ENCODE results near the gene SPRR4. TPM values are rescaled to one million over a fixed set of nuclear protein-coding genes. Genes with fewer than 3 reads are reported as not detected.

The SPRR4 gene
- total and polyA plus RNA-seq, 2 donors (not counting 3 experiments of a cell fraction or from before 2014, with no cell fraction given) = not detected

GRCh38 chr1:152951711-152952110 lies 18.7 kb upstream of the SPRR4 start:
- CTCF ChIA-PET = no interaction called here
- intact Hi-C loops (cut with micrococcal nuclease) = no loop called here
- dilution Hi-C loops (cut with MboI; ENCODE audit: extremely low pct_ligation_motif_present, low sequenced_read_pairs) = no loop called here
- H3K9me3 ChIP-seq (replicated peaks; ENCODE audit: control insufficient read depth, insufficient read depth, low read length) = no peaks in the 10 kb centered on the region
- no peaks in the 10 kb centered on the region for H3K27me3 ChIP-seq (ENCODE audit: control insufficient read depth in 2 of 2, insufficient read depth in 2 of 2, low read length in 2 of 2)
- H3K9ac ChIP-seq (replicated peaks; ENCODE audit: extremely low read depth, insufficient read depth, low read length) = no peak overlapping the region
- H3K4me2 ChIP-seq (ENCODE audit: insufficient read depth, low read length) = no peak overlapping the region
- no peak overlapping the region for H3K27ac ChIP-seq (ENCODE audit: insufficient read depth, low read depth, low read length)
- no peaks in the 10 kb centered on the region for H3K36me3 ChIP-seq (ENCODE audit: control insufficient read depth in 2 of 2, extremely low read depth in 1 of 2, insufficient read depth in 2 of 2, low read length in 2 of 2)
- H3K79me2 ChIP-seq (ENCODE audit: control insufficient read depth, insufficient read depth, low read length) = no peaks in the 10 kb centered on the region
- H2AFZ ChIP-seq (ENCODE audit: low read depth, low read length) = no peak overlapping the region
- no peak for FAIRE-seq
- BruUV-seq (replicated peaks) = no TSS peak
- no peaks in the 10 kb centered on the region for H4K20me1 ChIP-seq (replicated peaks; ENCODE audit: control insufficient read depth, extremely low read depth, insufficient read depth, low read length)
- no peak overlapping the region for H3K4me3 ChIP-seq (replicated peaks in 1 of 3; ENCODE audit: insufficient read depth in 1 of 3, low read depth in 1 of 3, low read length in 3 of 3)
- DNase-seq (ENCODE audit: low read depth, low spot score) = no peak
- H3K9me1 ChIP-seq (replicated peaks; ENCODE audit: control insufficient read depth, extremely low read depth, insufficient read depth, low read length) = no peaks in the 10 kb centered on the region
- TF ChIP-seq MYC (IDR thresholded peaks at IDR 0.05; ENCODE audit: low read depth, low read length) (no peak), GATA2 (IDR thresholded peaks at IDR 0.05; ENCODE audit: insufficient read depth, insufficient read length, low read depth, low read length) (no peak)
- POLR2A ChIA-PET = no interaction called here
- H3K4me1 ChIP-seq (ENCODE audit: control insufficient read depth, extremely low read depth, insufficient read depth, low read length) = no peaks in the 10 kb centered on the region

GRCh38 chr1:152953761-152954160 lies 16.7 kb upstream of the SPRR4 start:
- no peak for DNase-seq (ENCODE audit: low read depth, low spot score)
- Histone ChIP-seq H2AFZ (ENCODE audit: low read depth, low read length) (no peak overlapping the region), H3K79me2 (ENCODE audit: control insufficient read depth, insufficient read depth, low read length) (no peaks in the 10 kb centered on the region), H3K9ac (replicated peaks; ENCODE audit: extremely low read depth, insufficient read depth, low read length) (no peak overlapping the region), H3K36me3 (ENCODE audit: control insufficient read depth in 2 of 2, extremely low read depth in 1 of 2, insufficient read depth in 2 of 2, low read length in 2 of 2) (no peaks in the 10 kb centered on the region), H3K27me3 (ENCODE audit: control insufficient read depth in 2 of 2, insufficient read depth in 2 of 2, low read length in 2 of 2) (no peaks in the 10 kb centered on the region), H3K9me3 (replicated peaks; ENCODE audit: control insufficient read depth, insufficient read depth, low read length) (no peaks in the 10 kb centered on the region), H3K27ac (ENCODE audit: insufficient read depth, low read depth, low read length) (no peak overlapping the region), H4K20me1 (replicated peaks; ENCODE audit: control insufficient read depth, extremely low read depth, insufficient read depth, low read length) (no peaks in the 10 kb centered on the region), H3K4me3 (replicated peaks in 1 of 3; ENCODE audit: insufficient read depth in 1 of 3, low read depth in 1 of 3, low read length in 3 of 3) (no peak overlapping the region), H3K9me1 (replicated peaks; ENCODE audit: control insufficient read depth, extremely low read depth, insufficient read depth, low read length) (no peaks in the 10 kb centered on the region), H3K4me1 (ENCODE audit: control insufficient read depth, extremely low read depth, insufficient read depth, low read length) (no peaks in the 10 kb centered on the region), H3K4me2 (ENCODE audit: insufficient read depth, low read length) (no peak overlapping the region)
- POLR2A ChIA-PET = no interaction called here
- dilution Hi-C loops (cut with MboI; ENCODE audit: extremely low pct_ligation_motif_present, low sequenced_read_pairs) (no loop called here), intact Hi-C loops (cut with micrococcal nuclease) (no loop called here)
- TF ChIP-seq EZH2 (IDR thresholded peaks at IDR 0.05; ENCODE audit: borderline replicate concordance, low read depth, low read length, severe bottlenecking) = no peak
- no peak for TF ChIP-seq POLR2AphosphoS5 (IDR thresholded peaks at IDR 0.05; ENCODE audit: insufficient read depth, low read depth, low read length)
- TF ChIP-seq POLR2A (IDR thresholded peaks at IDR 0.05; ENCODE audit: low read depth, low read length) = no peak
- no peak for TF ChIP-seq FOS (IDR thresholded peaks at IDR 0.05; ENCODE audit: borderline replicate concordance, insufficient read depth, low read length)
- TF ChIP-seq CTCF (IDR thresholded peaks at IDR 0.05; ENCODE audit: extremely low read depth in 1 of 2, insufficient read depth in 1 of 2, low read depth in 1 of 2, low read length in 2 of 2) = no peak
- no peak for TF ChIP-seq JUN (IDR thresholded peaks at IDR 0.05; ENCODE audit: borderline replicate concordance, insufficient read depth, insufficient read length, low read depth)
- TF ChIP-seq GATA2 (IDR thresholded peaks at IDR 0.05; ENCODE audit: insufficient read depth, insufficient read length, low read depth, low read length) = no peak
- CTCF ChIA-PET = no interaction called here
- no peak for FAIRE-seq
- BruUV-seq (replicated peaks) = no TSS peak
